ENCODE measurements around the gene KERA.

Gene KERA

DNA sequence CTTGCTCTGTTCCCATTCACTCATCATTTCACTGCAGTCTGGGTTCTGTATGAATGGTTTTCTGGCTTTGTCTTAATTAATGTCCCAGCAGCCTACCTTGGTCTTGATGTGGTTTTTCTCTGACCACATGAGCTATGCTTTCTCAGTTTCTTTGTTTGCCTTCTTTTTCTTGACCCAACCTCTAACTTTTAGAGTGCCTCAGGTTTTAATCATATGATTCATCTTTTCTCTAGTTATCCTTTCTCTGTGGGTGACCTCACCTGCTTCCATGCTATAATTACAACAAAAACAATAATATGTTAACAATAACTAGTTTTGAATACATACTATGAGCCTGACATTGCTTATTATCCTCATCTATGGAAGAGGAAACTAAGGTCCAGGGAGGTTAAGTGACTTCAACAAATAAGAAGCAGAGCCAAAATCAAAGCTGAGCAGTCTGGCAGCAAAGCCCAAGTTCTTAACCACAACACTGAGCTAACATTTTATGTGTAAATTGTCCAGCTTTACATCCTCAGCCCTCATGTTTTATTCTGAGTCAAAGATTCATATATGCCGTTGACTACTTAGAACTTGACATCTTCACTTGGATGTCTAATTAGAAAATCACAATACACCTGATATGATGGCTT is 48.4 kb downstream of the KERA start:
- H3K27ac Mint-ChIP-seq, result no peak overlapping the region
- peaks cover 26% of the 10 kb centered on the region for H3K27me3 Mint-ChIP-seq (ENCODE audit: low read depth)
- H3K9me3 Mint-ChIP-seq, result no peaks in the 10 kb centered on the region
- peaks cover 13% of the 10 kb centered on the region for H3K4me1 Mint-ChIP-seq (ENCODE audit: low read depth)
- H3K4me3 Mint-ChIP-seq, result no peak overlapping the region
- H3K36me3 Mint-ChIP-seq (ENCODE audit: low read depth), result no peaks in the 10 kb centered on the region

DNA sequence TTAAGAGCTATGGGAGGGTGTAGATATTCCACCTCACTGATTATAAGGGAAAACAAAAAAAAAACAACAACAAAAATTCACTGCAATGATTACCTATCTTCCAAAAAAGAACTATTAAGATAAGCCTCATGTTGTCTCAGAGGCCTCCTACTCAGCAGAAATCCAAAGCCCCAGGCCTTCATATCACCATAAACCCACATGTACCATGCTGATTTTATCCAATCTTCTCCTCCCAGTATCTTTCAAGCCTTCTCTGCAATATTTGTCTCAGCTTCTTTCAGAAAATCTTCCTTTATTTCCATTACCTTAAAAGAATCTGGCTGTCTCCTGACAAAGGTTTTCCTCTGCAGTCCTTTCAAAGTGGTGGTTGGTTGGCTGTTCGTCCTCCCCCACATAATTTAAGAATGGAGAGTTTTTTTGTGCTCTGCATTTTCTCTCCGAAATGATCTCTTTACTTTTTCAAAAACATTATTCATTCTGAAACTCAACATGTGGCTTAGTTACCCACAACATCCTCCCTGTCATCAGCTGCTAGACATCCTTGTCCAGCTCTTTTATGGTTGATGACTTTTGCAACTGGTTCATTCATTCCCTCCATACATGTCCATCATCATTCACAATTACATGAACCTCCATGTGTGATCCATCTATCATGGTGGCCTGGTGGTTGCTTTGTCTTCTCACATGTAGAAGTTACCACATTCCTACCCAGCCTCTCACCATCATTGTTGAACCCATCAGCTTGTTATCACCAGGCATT is 50.1 kb downstream of the KERA start:
- Mint-ChIP-seq H3K27ac (no peak overlapping the region), H3K36me3 (ENCODE audit: low read depth) (no peaks in the 10 kb centered on the region)

DNA sequence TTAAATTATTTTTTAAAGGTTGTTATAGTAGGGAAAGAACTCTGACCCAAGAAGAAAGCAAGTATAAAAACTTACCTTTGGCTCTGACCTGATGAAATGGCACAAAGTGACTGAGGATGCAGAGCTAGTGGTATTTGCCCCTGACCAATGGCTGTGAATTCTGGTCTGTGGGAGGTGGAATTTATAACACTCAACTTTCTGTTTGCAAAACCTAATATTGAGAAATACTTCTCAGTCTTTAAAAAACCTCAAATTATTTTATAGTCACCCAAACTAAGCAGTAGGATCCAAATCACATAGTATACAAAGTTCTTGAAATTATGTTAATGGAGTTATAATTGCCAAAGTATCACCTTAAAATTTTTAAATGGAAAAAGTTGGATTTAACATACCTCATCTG is 53.0 kb downstream of the KERA start, which contains the start of gene EPYC:
EPYC (minus strand) TSS at position 101 of the 400 bp plus-strand sequence. CDS start 2,407 bp downstream, outside the sequence.
- no peak within 1 kb of the TSS for H3K27ac Mint-ChIP-seq
- H3K4me1 Mint-ChIP-seq (ENCODE audit: low read depth), result peaks cover 13% of the 10 kb centered on the region
- H3K36me3 Mint-ChIP-seq (ENCODE audit: low read depth), result no peaks in the 10 kb centered on the region
- peaks cover 24% of the 10 kb centered on the region for H3K27me3 Mint-ChIP-seq (ENCODE audit: low read depth)
- H3K4me3 Mint-ChIP-seq, result no peak within 1 kb of the TSS
- H3K9me3 Mint-ChIP-seq, result no peaks in the 10 kb centered on the region

More for the DNA sequence above, 50.1 kb downstream of the KERA start:
- peaks cover 22% of the 10 kb centered on the region for H3K27me3 Mint-ChIP-seq (ENCODE audit: low read depth)
- peak overlapping the region; percentile 27 for H3K4me3 Mint-ChIP-seq
- no peaks in the 10 kb centered on the region for H3K9me3 Mint-ChIP-seq
- H3K4me1 Mint-ChIP-seq (ENCODE audit: low read depth), result peaks cover 13% of the 10 kb centered on the region

DNA sequence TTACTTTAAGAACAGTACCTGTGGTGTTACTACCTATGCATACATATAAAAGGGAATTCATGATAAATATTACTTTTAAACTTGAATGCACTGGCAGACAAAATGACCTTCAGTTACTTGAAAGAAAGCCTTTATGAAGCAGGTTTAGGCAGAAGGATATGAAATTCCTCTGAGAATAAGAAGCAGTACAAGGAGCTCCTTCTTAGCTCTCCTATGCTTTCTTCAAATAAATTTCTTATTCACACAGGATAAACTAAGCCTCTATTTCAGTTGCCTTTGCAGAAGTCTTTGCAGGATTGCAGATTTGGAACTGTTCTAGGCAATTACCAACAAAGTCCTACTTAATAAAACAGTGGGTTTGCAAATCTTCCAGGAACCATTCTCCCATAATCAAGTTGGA is 54.1 kb downstream of the KERA start:
- Mint-ChIP-seq H3K9me3 (no peaks in the 10 kb centered on the region), H3K27me3 (ENCODE audit: low read depth) (peaks cover 22% of the 10 kb centered on the region), H3K36me3 (ENCODE audit: low read depth) (no peaks in the 10 kb centered on the region), H3K4me3 (no peak overlapping the region), H3K27ac (no peak overlapping the region), H3K4me1 (ENCODE audit: low read depth) (peaks cover 13% of the 10 kb centered on the region)

DNA sequence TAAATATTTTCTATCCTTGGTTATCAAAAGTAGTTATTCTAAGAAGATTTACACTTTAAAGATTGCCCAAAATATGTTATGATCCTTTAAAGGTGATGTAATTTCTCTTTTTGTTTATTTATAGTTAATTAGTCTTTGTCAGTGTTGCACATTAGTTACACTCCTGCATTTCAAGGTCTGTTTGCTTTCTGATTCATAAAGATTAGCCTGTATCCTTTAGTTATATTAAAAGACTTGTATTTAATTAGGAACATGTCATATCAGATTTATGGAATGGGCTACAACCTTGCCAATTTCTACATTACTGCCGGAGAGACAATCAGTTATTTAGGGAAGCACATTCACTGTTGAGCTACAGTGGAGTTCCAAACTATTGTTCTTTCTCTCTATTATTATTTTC is 56.5 kb downstream of the KERA start:
- no peaks in the 10 kb centered on the region for H3K4me1 Mint-ChIP-seq (ENCODE audit: low read depth)
- H3K36me3 Mint-ChIP-seq (ENCODE audit: low read depth), result no peaks in the 10 kb centered on the region
- no peaks in the 10 kb centered on the region for H3K9me3 Mint-ChIP-seq
- peaks cover 5% of the 10 kb centered on the region for H3K27me3 Mint-ChIP-seq (ENCODE audit: low read depth)
- no peak overlapping the region for H3K4me3 Mint-ChIP-seq
- no peak overlapping the region for H3K27ac Mint-ChIP-seq

Data from T-helper 1 cell treated with Interleukin-12 subunit alpha and Interleukin-12 subunit beta and Interleukin-4 antibody, amounts not matched to agents 30 μg/mL and 1 μg/mL, for 36 hours (primary cell).